ENCODE results near the gene MRPS31.

MRPS31 gene

DNA sequence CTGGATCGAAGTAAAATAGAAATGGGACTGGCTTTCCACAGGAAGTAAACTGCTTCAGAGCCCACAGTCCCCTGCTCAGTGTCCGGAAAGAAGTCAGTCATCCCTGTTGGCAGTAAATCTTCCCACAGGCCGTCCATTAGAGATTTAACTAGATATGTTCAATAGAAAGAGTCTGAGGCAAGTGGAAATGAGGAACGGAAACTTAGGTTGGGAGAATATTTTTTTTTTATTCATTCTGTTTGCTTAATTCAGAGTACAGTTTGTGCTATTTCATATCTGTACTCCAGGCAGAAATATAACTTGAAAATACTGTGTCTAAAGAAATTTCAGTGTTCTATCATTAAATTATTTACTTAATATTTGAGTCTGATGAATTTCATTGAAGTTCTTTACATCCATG, 41.1 kb upstream of the MRPS31 start:
- TF ChIP-seq CTCF (IDR thresholded peaks at IDR 0.05; ENCODE audit: low read depth, low read length, missing control alignments), result no peak
- no peak overlapping the region for H3K4me3 ChIP-seq (ENCODE audit: low read depth, low read length)
- no peak for DNase-seq (ENCODE audit: low read depth)
- in situ Hi-C loops (cut with HindIII; ENCODE audit: low sequenced_read_pairs), result no loop called here

GRCh38 chr13:40809471-40809870, 38.5 kb upstream of the MRPS31 start:
- DNase-seq (ENCODE audit: low read depth), result no peak
- no peak for TF ChIP-seq CTCF (IDR thresholded peaks at IDR 0.05; ENCODE audit: low read depth, low read length, missing control alignments)
- no peak overlapping the region for H3K4me3 ChIP-seq (ENCODE audit: low read depth, low read length)
- in situ Hi-C loops (cut with HindIII; ENCODE audit: low sequenced_read_pairs), result no loop called here

DNA sequence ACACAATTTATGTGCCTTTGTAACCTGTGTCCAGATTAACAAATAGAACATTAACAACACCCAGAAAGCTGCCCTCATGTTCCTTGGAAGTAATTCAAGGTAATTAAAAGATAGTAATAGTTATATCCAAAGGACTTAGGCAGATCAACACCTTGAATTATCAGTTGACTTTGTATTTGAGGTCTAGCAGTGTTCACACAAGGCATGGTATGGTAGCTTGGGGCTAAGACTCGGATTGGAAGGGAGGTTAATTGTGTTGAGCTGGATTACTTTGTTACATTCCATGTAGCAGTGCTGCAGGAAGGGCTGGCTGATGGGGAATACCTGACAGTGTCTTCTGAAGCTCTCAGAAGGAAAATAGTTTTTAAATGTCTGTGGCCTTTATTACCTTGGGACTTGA, 35.3 kb upstream of the MRPS31 start:
- in situ Hi-C loops (cut with HindIII; ENCODE audit: low sequenced_read_pairs), result no loop called here
- no peak for DNase-seq (ENCODE audit: low read depth)
- no peak overlapping the region for H3K4me3 ChIP-seq (ENCODE audit: low read depth, low read length)
- no peak for TF ChIP-seq CTCF (IDR thresholded peaks at IDR 0.05; ENCODE audit: low read depth, low read length, missing control alignments)

DNA sequence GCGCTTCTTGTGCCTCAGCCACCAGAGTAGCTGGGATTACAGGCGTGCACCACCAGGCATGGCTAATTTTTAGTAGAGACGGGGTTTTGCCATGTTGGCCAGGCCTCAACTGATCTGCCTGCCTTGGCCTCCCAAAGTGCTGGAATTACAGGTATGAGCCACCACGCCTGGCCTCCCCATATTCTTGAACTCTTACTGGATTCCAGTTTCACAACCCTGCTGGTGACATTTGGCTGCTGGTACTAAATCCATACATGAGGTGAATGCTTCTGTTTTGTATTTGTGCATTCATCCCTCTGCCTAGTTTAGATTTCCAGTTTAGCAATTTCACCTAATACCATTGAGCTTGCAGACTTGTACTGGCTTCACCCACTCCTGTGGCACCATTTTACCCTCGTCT, 32.3 kb upstream of the MRPS31 start:
- no peak for TF ChIP-seq CTCF (IDR thresholded peaks at IDR 0.05; ENCODE audit: low read depth, low read length, missing control alignments)
- no peak overlapping the region for H3K4me3 ChIP-seq (ENCODE audit: low read depth, low read length)
- DNase-seq (ENCODE audit: low read depth), result no peak
- in situ Hi-C loops (cut with HindIII; ENCODE audit: low sequenced_read_pairs), result no loop called here

DNA sequence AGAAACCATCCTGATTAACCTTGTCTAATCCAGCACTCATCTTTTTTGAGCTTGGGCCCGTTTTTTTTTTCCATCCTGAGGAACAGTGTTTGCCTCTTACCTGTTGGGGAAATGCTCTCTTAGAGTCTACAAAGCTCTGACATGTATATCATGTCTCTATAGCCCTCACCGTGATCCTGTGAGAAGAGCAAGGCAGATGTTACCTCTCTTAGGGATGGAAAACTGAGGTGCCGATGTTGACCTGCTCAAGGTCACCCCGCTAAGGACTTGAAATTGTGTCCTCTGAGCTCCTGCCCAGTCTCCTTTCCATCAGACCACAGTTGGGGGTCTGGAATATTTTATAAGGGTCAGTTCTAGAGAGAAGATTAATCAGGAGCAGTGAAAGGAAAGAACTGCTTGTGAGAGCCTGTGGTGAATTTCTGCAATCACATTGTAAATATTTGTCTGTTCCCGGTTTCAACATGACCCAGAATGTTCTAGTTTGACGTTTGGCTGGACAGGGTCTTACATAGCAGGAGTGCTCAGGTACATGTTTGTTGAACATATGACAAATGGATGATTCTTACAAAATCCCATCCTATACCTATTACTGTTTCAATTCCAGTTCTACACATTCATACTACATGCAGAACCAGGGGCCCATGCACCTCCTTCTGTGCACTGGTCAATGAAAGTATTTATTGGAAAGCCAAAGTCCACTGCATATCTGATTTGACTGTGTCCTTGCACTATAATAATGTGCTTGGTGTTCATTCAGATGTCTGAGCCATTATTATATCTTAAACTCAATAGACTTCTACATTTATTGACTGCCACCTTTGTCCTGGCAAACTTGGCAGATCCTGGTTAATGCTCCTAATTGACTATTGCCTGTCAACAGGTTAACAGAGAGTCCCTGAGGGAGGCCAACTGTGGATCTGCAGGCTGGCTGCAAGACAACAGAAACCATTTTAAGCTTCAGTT, 30.5 kb upstream of the MRPS31 start:
- in situ Hi-C loops (cut with HindIII; ENCODE audit: low sequenced_read_pairs), result no loop called here
- no peak for TF ChIP-seq CTCF (IDR thresholded peaks at IDR 0.05; ENCODE audit: low read depth, low read length, missing control alignments)
- DNase-seq (ENCODE audit: low read depth), result no peak
- H3K4me3 ChIP-seq (ENCODE audit: low read depth, low read length), result no peak overlapping the region

GRCh38 chr13:40800559-40800958, 29.6 kb upstream of the MRPS31 start:
- no peak overlapping the region for H3K4me3 ChIP-seq (ENCODE audit: low read depth, low read length)
- DNase-seq (ENCODE audit: low read depth), result no peak
- in situ Hi-C loops (cut with HindIII; ENCODE audit: low sequenced_read_pairs), result no loop called here

More at GRCh38 chr13:40800559-40800958, 29.6 kb upstream of the MRPS31 start:
- no peak for TF ChIP-seq CTCF (IDR thresholded peaks at IDR 0.05; ENCODE audit: low read depth, low read length, missing control alignments)
